Measurements from ENCODE around the gene GPR132. TPM values are rescaled to one million over a fixed set of nuclear protein-coding genes. Genes with fewer than 3 reads are reported as not detected.

The GPR132 gene
- total and polyA plus RNA-seq, 5 donors from 2014 or later, result 8.8 to 94.5 (median 17.1) TPM

DNA sequence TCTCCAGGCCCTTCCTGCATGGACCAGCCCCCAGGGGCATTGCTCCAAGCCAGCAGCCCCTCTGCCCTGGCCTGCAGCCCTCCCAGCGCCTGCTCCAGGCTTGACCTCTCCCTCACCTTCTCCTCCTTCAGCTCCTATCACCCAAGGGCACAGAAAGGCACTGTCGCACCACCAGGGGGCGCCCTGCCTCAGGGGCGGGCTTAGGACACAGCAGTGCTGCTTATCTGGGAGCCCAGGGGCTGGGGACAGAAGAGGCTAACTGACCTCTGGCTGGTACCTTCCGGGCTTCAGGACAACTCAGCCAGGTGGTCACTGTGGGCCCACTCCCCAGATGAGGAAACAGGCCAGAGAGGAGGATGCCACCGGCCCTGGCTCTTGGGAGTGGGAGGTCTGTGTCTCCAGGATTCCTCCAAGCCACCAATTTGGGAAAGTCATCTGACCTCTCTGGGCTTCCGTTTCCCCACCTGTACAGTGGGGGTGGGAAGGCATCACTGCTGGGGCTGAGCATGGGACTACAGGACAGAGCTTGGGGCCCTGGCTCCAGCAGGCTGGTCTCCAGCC, 25.3 kb upstream of the GPR132 start:
- H3K27me3 ChIP-seq (ENCODE audit: control insufficient read depth, insufficient read depth, low read length), result no peaks in the 10 kb centered on the region
- no peaks in the 10 kb centered on the region for H3K36me3 Mint-ChIP-seq
- peak overlapping the region; percentile 58 to 94 (median 76) for H3K4me3 Mint-ChIP-seq
- H3K4me3 ChIP-seq (ENCODE audit: low read depth, low read length), result no peak overlapping the region
- H3K9me3 ChIP-seq (ENCODE audit: control insufficient read depth in 2 of 2, low read length in 2 of 2), result no peaks in the 10 kb centered on the region
- DNase-seq, result peak; percentile 72 to 80 (median 77)
- peaks cover 0 to 2% (median 0%) of the 10 kb centered on the region in 7 donors for H3K9me3 Mint-ChIP-seq
- no peak overlapping the region for H3K27ac ChIP-seq (ENCODE audit: insufficient read depth, low read length, poor library complexity, severe bottlenecking)
- peaks cover 39% of the 10 kb centered on the region for H3K4me1 ChIP-seq (ENCODE audit: control insufficient read depth, insufficient read depth, low read length, poor library complexity, severe bottlenecking)
- H3K27me3 Mint-ChIP-seq, result peaks cover 6% of the 10 kb centered on the region
- H3K27ac Mint-ChIP-seq, result peak overlapping the region in 1 of 3 donors; percentile 90
- no peaks in the 10 kb centered on the region for H3K36me3 ChIP-seq (ENCODE audit: control insufficient read depth, insufficient read depth, low read length)
- peak; percentile 40 to 50 for ATAC-seq (ENCODE audit: low read depth in 2 of 2)
- H3K4me1 Mint-ChIP-seq, result peaks cover 3 to 44% (median 8%) of the 10 kb centered on the region in 4 donors

DNA sequence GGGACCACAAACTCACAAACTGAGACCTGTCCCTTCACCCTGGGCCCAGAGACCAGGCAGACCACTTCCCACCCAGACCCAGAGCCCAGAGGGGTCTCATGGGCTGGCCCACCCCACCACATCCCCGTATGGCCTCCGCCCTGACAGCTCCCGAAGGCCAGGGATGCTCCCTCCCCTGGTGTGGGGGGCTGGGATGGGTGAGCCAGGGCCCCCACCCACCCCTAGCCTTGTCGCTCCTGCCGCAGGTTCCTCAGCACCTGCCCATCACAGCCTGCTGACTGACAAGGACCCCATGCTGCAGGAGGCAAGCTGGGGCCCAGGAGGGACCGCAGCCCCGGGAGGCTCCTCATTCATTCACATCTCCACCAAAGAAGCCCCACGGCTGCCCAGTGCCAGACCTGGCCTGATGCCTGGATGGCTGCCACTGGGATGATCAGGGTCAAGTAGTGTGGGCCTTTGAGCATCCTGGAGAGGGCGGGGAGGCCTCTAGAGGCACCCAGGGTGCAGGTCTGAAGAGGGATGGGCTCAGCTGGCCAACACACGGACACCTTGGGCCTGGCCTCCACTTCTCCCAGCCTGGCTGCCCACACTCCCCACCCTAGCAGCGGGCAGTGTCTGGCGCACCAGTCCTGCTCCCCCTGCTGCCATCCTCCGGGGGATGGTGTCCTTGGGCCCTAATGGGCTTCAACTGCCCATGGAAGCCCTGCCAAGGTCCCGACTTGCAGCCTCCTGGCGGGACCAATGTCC, 24.7 kb upstream of the GPR132 start:
- no peak overlapping the region for H3K4me3 ChIP-seq (ENCODE audit: low read depth, low read length)

DNA sequence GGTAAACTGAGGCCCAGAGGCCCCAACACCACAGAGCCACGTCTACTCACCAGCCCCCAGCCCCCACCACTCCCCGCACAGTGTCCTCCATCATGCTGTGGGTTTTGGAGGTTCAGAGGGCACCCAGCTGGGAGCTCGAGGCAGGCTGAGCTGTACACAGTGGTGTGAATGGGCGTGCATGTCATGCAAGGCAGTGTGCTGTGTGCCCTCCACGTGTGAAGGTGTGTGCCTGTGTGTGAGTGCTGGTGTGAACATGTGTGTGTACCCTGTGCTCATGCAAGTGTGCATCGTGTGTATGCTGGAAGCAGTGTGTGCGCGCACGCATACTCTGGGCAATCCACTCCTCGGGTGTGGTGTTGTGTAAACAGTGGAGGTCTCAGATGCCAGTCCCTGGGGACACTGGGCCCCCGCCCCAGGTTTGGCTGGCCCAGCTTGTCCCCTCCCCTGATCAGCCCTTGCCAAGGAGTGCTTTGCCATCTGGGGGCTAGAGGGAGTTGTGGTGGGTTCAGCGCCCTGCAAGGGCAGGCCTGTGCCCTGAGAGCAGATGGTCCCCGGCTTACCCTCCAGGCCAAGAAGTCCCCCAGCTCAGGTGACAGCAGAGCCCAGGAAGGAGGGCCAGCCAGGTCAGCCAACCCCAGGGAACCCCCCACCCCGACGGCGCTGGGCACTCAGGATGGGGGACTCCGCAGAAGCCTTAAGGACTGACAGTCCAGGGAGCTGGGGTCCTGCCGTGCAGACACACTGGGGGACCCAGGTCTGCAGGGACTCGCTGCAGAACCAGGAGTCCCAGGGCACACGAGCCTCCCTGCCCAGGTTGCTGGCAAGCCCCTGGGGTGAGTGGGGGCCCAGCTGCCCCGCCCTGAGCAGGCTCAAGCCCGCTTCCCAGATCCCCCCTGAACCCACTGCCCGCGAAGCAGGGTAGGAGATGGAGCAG, 23.8 kb upstream of the GPR132 start:
- no peak overlapping the region for H3K27ac ChIP-seq (ENCODE audit: insufficient read depth, low read length, poor library complexity, severe bottlenecking)
- H3K27me3 ChIP-seq (ENCODE audit: control insufficient read depth, insufficient read depth, low read length), result no peaks in the 10 kb centered on the region
- Mint-ChIP-seq H3K9me3 (peaks cover 0 to 2% (median 0%) of the 10 kb centered on the region in 7 donors), H3K4me3 (peak overlapping the region in 3 of 4 donors; percentile 56 to 77 (median 56)), H3K27ac (no peak overlapping the region), H3K4me1 (peaks cover 3 to 40% (median 6%) of the 10 kb centered on the region in 4 donors), H3K36me3 (no peaks in the 10 kb centered on the region), H3K27me3 (peaks cover 11% of the 10 kb centered on the region)
- ATAC-seq (ENCODE audit: low read depth in 2 of 2), result no peak
- peaks cover 35% of the 10 kb centered on the region for H3K4me1 ChIP-seq (ENCODE audit: control insufficient read depth, insufficient read depth, low read length, poor library complexity, severe bottlenecking)
- H3K36me3 ChIP-seq (ENCODE audit: control insufficient read depth, insufficient read depth, low read length), result no peaks in the 10 kb centered on the region
- DNase-seq, result no peak
- no peaks in the 10 kb centered on the region for H3K9me3 ChIP-seq (ENCODE audit: control insufficient read depth in 2 of 2, low read length in 2 of 2)
- H3K4me3 ChIP-seq (ENCODE audit: low read depth, low read length), result no peak overlapping the region

More for the DNA sequence above, 24.7 kb upstream of the GPR132 start:
- peaks cover 0 to 2% (median 0%) of the 10 kb centered on the region in 7 donors for H3K9me3 Mint-ChIP-seq
- DNase-seq (no peak), ATAC-seq (ENCODE audit: low read depth in 2 of 2) (no peak)
- H3K27me3 Mint-ChIP-seq, result peaks cover 6% of the 10 kb centered on the region
- H3K4me1 Mint-ChIP-seq, result peaks cover 3 to 47% (median 8%) of the 10 kb centered on the region in 4 donors
- Histone ChIP-seq H3K36me3 (ENCODE audit: control insufficient read depth, insufficient read depth, low read length) (no peaks in the 10 kb centered on the region), H3K4me1 (ENCODE audit: control insufficient read depth, insufficient read depth, low read length, poor library complexity, severe bottlenecking) (peaks cover 39% of the 10 kb centered on the region), H3K27me3 (ENCODE audit: control insufficient read depth, insufficient read depth, low read length) (no peaks in the 10 kb centered on the region), H3K27ac (ENCODE audit: insufficient read depth, low read length, poor library complexity, severe bottlenecking) (no peak overlapping the region), H3K9me3 (ENCODE audit: control insufficient read depth in 2 of 2, low read length in 2 of 2) (no peaks in the 10 kb centered on the region)
- H3K27ac Mint-ChIP-seq, result no peak overlapping the region
- H3K36me3 Mint-ChIP-seq, result no peaks in the 10 kb centered on the region
- peak overlapping the region in 1 of 4 donors; percentile 94 for H3K4me3 Mint-ChIP-seq

GRCh38 chr14:105087963-105088811, 23.0 kb upstream of the GPR132 start:
- Histone ChIP-seq H3K9me3 (ENCODE audit: control insufficient read depth in 2 of 2, low read length in 2 of 2) (no peaks in the 10 kb centered on the region), H3K4me1 (ENCODE audit: control insufficient read depth, insufficient read depth, low read length, poor library complexity, severe bottlenecking) (peaks cover 28% of the 10 kb centered on the region), H3K36me3 (ENCODE audit: control insufficient read depth, insufficient read depth, low read length) (no peaks in the 10 kb centered on the region), H3K27ac (ENCODE audit: insufficient read depth, low read length, poor library complexity, severe bottlenecking) (no peak overlapping the region), H3K4me3 (ENCODE audit: low read depth, low read length) (no peak overlapping the region), H3K27me3 (ENCODE audit: control insufficient read depth, insufficient read depth, low read length) (no peaks in the 10 kb centered on the region)
- Mint-ChIP-seq H3K4me1 (peaks cover 3 to 37% (median 6%) of the 10 kb centered on the region in 4 donors), H3K36me3 (no peaks in the 10 kb centered on the region), H3K4me3 (peak overlapping the region in 3 of 4 donors; percentile 56 to 78 (median 77)), H3K27ac (no peak overlapping the region), H3K27me3 (peaks cover 15% of the 10 kb centered on the region), H3K9me3 (peaks cover 0 to 2% (median 0%) of the 10 kb centered on the region in 7 donors)
- no peak for ATAC-seq (ENCODE audit: low read depth in 2 of 2)
- no peak for DNase-seq

DNA sequence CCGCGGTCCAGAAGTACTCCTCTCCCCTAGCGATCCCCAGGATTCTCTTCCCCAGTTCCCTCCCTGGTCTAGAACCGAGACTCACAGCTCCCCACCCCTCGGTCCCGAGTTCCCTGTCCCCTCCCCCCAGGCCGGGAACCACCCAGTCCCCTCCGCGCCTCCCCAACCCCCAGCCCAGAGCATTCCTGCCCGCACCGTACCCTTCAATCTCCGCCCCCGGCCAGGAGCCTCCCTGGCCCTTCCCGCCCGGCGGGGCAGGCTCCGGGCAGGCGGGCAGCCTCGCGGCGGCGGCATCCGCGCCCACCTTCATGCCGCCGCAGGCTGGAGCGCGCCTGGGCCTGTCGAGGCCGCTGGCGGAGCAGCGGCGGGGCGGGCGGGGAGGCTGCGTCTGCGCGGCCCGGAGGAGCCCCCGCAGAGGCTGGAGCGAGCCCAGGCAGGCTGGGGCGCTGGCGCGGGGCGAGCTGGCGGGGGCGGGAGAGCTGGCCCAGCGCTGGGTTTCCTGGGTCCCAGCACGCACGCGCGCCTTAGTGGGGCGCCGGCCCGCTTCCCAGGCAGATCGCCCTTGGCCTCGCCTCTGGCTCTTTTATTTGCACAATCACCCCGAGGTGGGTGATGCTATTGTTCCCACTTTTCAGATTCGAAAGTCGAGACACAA, 22.2 kb upstream of the GPR132 start:
- Mint-ChIP-seq H3K27ac (no peak overlapping the region), H3K4me1 (peaks cover 3 to 32% (median 6%) of the 10 kb centered on the region in 4 donors), H3K27me3 (peaks cover 15% of the 10 kb centered on the region), H3K9me3 (peaks cover 0 to 2% (median 0%) of the 10 kb centered on the region in 7 donors), H3K4me3 (peak overlapping the region in 3 of 4 donors; percentile 77 to 86 (median 80)), H3K36me3 (no peaks in the 10 kb centered on the region)
- H3K27ac ChIP-seq (ENCODE audit: insufficient read depth, low read length, poor library complexity, severe bottlenecking), result peak overlapping the region; percentile 14
- H3K9me3 ChIP-seq (ENCODE audit: control insufficient read depth in 2 of 2, low read length in 2 of 2), result no peaks in the 10 kb centered on the region
- H3K4me1 ChIP-seq (ENCODE audit: control insufficient read depth, insufficient read depth, low read length, poor library complexity, severe bottlenecking), result peaks cover 26% of the 10 kb centered on the region
- DNase-seq, result no peak
- no peaks in the 10 kb centered on the region for H3K36me3 ChIP-seq (ENCODE audit: control insufficient read depth, insufficient read depth, low read length)
- no peaks in the 10 kb centered on the region for H3K27me3 ChIP-seq (ENCODE audit: control insufficient read depth, insufficient read depth, low read length)
- ATAC-seq (ENCODE audit: low read depth in 2 of 2), result no peak
- H3K4me3 ChIP-seq (ENCODE audit: low read depth, low read length), result no peak overlapping the region

DNA sequence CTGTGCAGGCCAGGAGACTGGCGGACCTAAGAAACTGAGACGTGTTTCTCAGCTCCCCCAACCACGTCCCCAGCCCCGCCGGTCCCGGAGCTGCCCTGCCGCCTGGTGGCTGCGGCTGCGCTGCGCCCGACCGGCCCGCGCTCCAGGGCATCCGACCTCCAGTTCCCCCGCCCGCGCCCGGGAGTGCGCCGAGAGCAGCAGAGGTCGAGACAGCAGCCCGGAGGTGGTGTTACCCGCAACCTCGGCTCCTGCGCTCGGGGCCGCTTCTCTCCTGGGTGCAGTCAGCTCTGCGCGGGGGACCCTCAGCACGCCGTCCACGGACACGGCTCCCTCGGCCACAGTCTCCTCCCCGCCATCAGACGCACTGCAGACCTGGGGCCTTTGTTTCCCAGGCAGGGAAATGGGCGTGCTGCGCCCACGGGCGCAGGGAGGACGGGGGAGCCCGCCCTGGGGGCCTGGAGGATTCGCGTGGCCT, 21.6 kb upstream of the GPR132 start:
- H3K9me3 Mint-ChIP-seq, result peaks cover 0 to 2% (median 0%) of the 10 kb centered on the region in 7 donors
- H3K36me3 ChIP-seq (ENCODE audit: control insufficient read depth, insufficient read depth, low read length), result no peaks in the 10 kb centered on the region
- H3K27me3 ChIP-seq (ENCODE audit: control insufficient read depth, insufficient read depth, low read length), result no peaks in the 10 kb centered on the region
- ATAC-seq (ENCODE audit: low read depth in 2 of 2) (peak; percentile 85 to 92), DNase-seq (peak; percentile 65 to 87 (median 82))
- H3K4me3 Mint-ChIP-seq, result peak overlapping the region in 3 of 4 donors; percentile 77 to 86 (median 80)
- no peaks in the 10 kb centered on the region for H3K36me3 Mint-ChIP-seq
- peaks cover 17% of the 10 kb centered on the region for H3K27me3 Mint-ChIP-seq
- no peaks in the 10 kb centered on the region for H3K9me3 ChIP-seq (ENCODE audit: control insufficient read depth in 2 of 2, low read length in 2 of 2)
- peak overlapping the region; percentile 14 for H3K27ac ChIP-seq (ENCODE audit: insufficient read depth, low read length, poor library complexity, severe bottlenecking)
- peaks cover 25% of the 10 kb centered on the region for H3K4me1 ChIP-seq (ENCODE audit: control insufficient read depth, insufficient read depth, low read length, poor library complexity, severe bottlenecking)
- H3K4me3 ChIP-seq (ENCODE audit: low read depth, low read length), result no peak overlapping the region
- peak overlapping the region in 2 of 3 donors; percentile 42 to 48 for H3K27ac Mint-ChIP-seq
- peaks cover 3 to 27% (median 6%) of the 10 kb centered on the region in 4 donors for H3K4me1 Mint-ChIP-seq
